Activated gamma-delta T cell (primary cell): ENCODE data around the gene IGFBP6.

Experiments
- DNase-seq: peaks from one replicate; lab custom pipeline; 2025; lab: John Stamatoyannopoulos, UW

Gene IGFBP6

DNA sequence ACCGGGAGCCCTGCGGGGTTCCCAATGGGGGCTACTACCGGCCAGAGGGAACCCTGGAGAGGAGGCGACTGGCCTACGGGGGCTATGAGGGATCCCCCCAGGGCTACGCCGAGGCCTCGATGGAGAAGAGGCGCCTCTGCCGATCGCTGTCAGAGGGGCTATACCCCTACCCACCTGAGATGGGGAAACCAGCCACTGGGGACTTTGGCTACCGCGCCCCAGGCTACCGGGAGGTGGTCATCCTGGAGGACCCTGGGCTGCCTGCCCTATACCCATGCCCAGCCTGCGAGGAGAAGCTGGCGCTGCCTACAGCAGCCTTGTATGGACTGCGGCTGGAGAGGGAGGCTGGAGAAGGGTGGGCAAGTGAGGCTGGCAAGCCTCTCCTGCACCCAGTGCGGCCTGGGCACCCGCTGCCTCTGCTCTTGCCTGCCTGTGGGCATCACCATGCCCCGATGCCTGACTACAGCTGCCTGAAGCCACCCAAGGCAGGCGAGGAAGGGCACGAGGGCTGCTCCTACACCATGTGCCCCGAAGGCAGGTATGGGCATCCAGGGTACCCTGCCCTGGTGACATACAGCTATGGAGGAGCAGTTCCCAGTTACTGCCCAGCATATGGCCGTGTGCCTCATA is 37.9 kb upstream of the IGFBP6 start:
- no peak for DNase-seq

GRCh38 chr12:53060064-53060720 is 37.3 kb upstream of the IGFBP6 start:
- DNase-seq = no peak

- no peak for DNase-seq
Measured at GRCh38 chr12:53060721-53061276, 36.7 kb upstream of the IGFBP6 start.

DNA sequence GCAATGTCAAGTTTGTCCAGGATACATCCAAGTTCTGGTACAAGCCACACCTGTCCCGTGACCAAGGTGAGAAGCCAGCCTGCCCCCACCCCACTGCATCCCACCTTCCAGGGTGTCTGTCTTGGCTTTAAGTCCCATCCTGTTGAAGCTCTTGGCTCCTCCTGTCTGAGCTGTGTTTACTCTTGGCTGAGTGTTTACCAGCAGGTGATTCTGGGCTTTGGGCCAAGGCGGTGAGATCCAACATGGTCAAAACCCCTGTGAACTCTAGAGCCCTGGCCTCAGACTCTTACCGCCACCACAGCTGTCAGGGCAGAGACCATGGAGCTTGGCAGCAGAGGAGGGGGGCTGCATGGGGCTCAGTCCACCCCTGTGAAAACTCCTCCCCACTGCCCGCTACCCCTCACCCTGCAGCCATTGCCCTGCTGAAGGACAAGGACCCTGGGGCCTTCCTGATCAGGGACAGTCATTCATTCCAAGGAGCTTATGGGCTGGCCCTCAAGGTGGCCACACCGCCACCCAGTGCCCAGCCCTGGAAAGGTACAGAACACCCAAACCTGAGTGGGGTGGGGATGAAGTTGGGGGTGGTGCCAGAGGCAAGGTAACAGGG is 36.0 kb upstream of the IGFBP6 start:
- DNase-seq = no peak

DNA sequence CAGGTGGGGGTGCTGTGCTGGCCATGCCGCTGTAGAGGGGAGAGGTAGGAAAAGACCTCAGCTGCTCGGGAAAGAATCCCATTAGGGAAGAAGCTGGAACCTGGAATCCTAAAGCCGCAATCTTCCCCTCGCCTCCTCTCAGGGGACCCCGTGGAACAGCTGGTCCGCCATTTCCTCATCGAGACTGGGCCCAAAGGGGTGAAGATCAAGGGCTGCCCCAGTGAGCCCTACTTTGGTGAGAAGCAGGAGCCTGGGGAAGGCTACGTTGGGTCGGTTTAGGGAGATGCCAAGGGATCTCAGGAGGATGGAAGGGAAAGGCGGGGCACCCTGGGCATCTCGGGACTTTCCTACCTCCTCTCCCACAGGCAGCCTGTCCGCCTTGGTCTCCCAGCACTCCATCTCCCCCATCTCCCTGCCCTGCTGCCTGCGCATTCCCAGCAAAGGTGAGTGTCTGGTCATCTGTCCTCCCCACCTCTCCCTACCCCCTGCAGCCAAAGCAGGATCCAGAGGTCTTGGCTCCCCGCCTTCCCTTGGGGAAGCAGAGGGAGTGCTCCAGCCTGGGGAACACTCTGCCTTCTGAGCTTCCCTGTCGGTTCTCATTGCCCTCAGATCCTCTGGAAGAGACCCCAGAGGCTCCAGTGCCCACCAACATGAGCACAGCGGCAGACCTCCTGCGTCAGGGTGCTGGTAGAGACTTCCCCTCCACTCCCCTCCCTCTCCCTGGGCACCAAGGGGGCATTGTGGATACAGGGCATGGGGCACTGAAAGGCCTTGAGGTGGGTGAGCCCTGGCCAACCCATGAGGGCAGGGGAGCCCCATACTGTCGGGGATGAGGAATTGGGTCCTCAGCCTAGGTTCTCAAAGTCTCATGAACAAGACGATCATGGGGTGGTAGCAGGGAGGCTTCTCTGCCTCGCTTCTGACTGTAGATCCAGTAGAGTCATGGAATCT is 35.2 kb upstream of the IGFBP6 start:
- DNase-seq = no peak

DNA sequence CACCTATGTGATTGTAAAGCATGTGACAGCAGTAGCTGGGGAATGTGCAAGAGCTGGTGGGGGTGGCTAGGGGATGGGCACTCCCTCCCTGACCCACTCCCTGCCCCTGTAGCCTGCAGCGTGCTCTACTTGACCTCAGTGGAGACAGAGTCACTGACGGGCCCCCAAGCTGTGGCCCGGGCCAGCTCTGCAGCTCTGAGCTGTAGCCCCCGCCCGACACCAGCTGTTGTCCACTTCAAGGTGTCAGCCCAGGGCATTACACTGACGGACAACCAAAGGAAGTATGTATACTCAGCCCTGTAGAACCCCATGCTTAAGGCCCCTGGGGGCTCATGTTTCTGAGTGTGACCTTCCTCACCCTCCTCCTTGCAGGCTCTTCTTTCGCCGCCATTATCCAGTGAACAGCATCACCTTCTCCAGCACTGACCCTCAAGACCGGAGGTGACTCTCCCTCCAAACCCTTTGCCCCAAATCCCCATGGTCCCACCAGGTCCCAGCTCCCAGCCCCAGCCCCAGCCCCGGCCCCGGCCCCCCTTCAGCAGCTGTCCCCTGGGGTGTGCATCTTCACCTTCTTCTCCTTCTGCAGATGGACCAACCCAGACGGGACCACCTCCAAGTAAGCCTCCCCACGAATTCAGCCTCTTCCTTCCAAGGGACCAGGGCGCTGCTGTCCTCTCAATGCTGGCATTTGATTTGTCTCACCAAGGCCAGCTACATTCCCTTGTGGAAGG is 34.3 kb upstream of the IGFBP6 start:
- DNase-seq = no peak

DNA sequence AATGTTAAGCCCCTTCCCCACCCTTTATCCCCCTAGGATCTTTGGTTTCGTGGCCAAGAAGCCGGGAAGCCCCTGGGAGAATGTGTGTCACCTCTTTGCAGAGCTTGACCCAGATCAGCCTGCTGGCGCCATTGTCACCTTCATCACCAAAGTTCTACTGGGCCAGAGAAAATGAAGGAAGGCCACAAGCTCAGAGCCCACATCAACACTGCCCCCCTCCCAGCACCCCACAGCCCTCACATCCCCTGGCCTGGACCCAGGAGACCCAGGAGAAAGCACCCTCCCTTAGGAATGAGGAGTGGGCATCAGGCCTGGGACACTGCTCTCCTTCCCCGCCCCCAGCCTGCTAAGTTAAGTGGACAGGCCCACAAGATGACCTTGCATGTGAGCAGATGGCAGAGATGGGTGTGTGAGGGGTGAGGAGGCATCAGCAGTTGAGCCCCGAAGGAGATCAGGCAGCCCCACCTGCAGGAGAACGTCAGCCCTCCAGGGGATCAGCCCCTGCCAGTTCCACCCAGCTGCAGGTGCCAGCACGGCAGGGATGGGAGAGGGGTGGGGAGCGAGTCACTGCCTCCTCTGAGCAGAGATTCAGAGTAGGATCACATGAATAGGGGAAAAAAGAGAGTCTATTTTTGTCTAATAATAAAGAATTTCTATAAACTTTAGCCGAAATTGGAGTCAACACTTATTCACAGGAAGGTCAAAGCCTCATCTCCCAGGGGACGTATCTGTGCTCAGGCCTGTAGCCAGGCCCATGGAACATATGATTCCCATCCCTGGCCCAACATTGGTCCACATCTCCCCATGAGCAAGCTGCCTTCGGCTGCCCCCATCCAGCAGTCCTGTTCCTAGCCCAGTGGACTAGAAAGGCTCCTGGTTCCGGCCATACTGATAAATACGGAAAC is 33.5 kb upstream of the IGFBP6 start:
- DNase-seq = no peak

GRCh38 chr12:53064613-53065436 is 32.6 kb upstream of the IGFBP6 start:
- no peak for DNase-seq

- no peak for DNase-seq
Measured at GRCh38 chr12:53065470-53065869, 32.0 kb upstream of the IGFBP6 start.

DNA sequence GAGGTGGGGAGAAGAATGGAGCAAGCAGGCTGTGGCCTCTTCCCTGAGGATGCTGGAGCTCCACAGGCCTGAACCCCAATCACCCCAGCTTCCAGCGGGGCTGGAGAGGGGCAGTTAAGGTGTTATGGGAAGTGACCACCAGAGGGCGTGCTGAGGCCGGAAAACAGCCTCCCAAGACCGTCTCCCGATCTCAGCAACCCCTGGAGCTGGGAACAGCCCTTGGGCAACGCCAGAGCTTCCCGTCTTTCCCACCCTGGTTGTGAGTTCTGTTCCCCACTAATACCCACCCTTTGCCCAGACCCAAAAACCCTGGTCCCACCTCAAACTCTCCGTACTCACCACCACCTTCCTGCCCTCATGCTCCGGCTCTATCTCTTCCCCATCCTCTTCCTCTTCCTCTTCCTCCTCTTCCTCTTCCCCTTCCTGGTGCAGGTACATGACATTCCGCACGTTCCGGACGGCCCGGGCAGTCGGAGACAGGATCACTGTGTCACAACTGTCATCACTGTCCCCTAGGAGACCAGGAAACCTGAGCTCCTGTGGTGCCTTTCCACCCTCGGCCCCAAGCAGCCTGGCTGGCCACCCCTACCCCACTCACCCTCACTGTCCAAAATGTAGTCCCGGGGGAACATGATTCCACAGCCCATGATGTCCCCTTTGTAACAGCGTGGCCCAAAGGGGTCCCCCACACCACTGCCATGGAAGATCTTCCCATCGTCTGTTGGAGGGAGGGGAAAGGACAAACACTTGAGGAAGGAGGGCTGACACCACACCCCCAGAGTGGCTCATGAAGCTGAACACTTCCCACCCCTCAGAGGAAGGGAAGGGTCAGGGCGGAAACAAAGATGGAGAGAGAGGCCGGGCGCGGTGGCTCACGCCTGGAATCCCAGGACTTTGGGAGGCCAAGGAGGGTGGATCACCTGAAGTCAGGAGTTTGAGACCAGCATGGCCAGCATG is 31.2 kb upstream of the IGFBP6 start:
- no peak for DNase-seq

GRCh38 chr12:53067074-53067992 is 30.1 kb upstream of the IGFBP6 start:
- no peak for DNase-seq

GRCh38 chr12:53067993-53068770 is 29.3 kb upstream of the IGFBP6 start:
- DNase-seq = no peak

DNA sequence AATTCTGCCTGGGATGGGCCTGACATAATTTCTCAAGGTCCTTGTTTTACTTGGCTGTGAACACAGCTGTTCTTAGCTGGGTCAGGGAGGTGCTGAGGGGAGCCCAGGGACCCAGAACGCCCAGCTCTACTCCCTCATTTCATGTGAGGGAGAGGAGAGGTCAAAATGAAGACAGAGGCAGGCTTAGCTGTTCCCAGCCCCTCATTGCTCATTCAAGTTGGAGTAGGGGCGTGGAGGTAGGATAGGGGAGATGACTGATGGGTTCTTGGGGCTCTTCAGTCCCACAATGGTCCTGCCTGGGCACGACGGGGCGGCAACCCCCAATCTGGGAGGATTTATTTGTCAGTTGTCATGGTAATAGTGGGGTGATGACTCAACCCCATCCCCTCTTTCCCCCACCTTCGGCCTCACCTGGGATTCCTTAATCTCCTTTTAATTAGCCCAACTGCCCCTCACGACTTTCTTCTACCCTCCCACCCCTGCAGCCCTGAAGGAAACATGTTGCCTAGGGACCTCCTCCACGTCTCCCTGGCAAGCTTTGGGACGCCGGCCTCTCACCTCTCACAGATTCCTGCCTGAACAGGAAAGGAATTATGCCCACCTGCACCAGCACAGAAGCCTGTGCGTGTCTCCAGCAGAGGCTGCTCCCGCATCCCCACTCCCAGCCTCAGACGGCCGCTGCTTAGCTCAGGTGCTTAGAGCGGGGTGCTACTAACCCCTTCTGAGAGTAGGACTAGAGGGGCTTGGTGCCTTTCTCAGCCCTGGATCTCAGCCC is 28.5 kb upstream of the IGFBP6 start:
- no peak for DNase-seq

GRCh38 chr12:53069621-53070410 is 27.7 kb upstream of the IGFBP6 start:
- no peak for DNase-seq
